8988T (cell line): ENCODE data around the gene PCDH15.
"Not testable (repeated sequence)": the region's sequence is repeated elsewhere in the genome, so short reads cannot be mapped to it uniquely, and the experiment has no call there.

ENCODE experiments used
- DNase-seq: peaks from one replicate; pipeline ENCODE4 v3.0.0; 2011

Gene PCDH15

GRCh38 chr10:53952698-53953630 is 848.1 kb downstream of the PCDH15 start:
- no peak for DNase-seq

GRCh38 chr10:53939654-53940053 is 861.4 kb downstream of the PCDH15 start:
- no peak for DNase-seq

- DNase-seq, result no peak
Observed at GRCh38 chr10:53930648-53931047, 870.4 kb downstream of the PCDH15 start.

GRCh38 chr10:53924051-53924700 is 876.9 kb downstream of the PCDH15 start:
- DNase-seq, result not testable (repeated sequence)

GRCh38 chr10:53918755-53919154 is 882.3 kb downstream of the PCDH15 start:
- DNase-seq, result no peak

GRCh38 chr10:53909791-53910190 is 891.2 kb downstream of the PCDH15 start:
- DNase-seq, result no peak

GRCh38 chr10:53904506-53905241 is 896.4 kb downstream of the PCDH15 start:
- DNase-seq, result no peak

- no peak for DNase-seq
Observed at GRCh38 chr10:53903756-53904155, 897.3 kb downstream of the PCDH15 start.

GRCh38 chr10:53899463-53900160 is 901.4 kb downstream of the PCDH15 start:
- DNase-seq, result no peak

- no peak for DNase-seq
Observed at GRCh38 chr10:53898532-53898931, 902.5 kb downstream of the PCDH15 start.

GRCh38 chr10:53894145-53894544 is 906.9 kb downstream of the PCDH15 start:
- DNase-seq, result no peak

GRCh38 chr10:53893061-53893460 is 908.0 kb downstream of the PCDH15 start:
- DNase-seq, result no peak

GRCh38 chr10:53886325-53887300 is 914.4 kb downstream of the PCDH15 start:
- no peak for DNase-seq

- DNase-seq, result no peak
Observed at GRCh38 chr10:53864846-53865245, 936.2 kb downstream of the PCDH15 start.

GRCh38 chr10:53852450-53853175 is 948.4 kb downstream of the PCDH15 start:
- no peak for DNase-seq

GRCh38 chr10:53846809-53847208 is 954.2 kb downstream of the PCDH15 start:
- no peak for DNase-seq

GRCh38 chr10:53843736-53844362 is 957.2 kb downstream of the PCDH15 start:
- DNase-seq, result no peak

- no peak for DNase-seq
Observed at GRCh38 chr10:53841483-53842145, 959.4 kb downstream of the PCDH15 start.

- no peak for DNase-seq
Observed at GRCh38 chr10:53840653-53841052, 960.4 kb downstream of the PCDH15 start.
